ENCODE results near the gene TRIM74.
A peak's percentile ranks its signal among the peaks of the same experiment; 100 is the strongest.
"Not testable (repeated sequence)": the region's sequence is repeated elsewhere in the genome, so short reads cannot be mapped to it uniquely, and the experiment has no call there.

Gene TRIM74

DNA sequence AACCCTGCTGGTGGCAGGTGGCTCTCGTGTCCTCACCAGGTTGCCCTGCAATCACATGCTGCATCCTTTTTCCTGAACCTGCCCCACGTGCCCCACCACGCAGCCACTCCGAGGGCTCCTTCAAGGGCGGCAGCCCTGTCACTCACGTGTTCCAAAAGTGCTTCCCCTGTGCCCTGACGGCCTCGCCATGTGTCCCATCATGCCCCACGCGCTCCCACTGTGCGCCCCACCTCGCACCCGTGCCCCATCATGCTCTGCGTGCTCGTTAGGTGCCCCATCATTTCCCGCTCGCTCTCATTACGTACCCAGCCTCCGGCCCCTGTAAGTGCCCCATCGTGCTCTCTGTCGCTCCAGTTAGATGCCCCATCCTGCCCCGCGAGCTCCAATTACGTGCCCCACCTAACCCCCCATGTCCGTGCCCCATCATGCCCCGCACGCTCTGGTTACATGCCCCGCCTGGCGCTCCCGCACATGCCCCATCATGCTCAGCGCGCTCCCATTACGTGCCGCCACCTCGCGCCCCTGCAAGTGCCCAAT, at the start of gene TRIM74:
Gene TRIM74 (minus strand): TSS at position 487 of the 537 bp plus-strand sequence. CDS start 3,309 bp downstream, outside the sequence.
- FAIRE-seq = not testable (repeated sequence)

GRCh38 chr7:73006491-73006890, 37.2 kb upstream of the TRIM74 start:
- FAIRE-seq = not testable (repeated sequence)

DNA sequence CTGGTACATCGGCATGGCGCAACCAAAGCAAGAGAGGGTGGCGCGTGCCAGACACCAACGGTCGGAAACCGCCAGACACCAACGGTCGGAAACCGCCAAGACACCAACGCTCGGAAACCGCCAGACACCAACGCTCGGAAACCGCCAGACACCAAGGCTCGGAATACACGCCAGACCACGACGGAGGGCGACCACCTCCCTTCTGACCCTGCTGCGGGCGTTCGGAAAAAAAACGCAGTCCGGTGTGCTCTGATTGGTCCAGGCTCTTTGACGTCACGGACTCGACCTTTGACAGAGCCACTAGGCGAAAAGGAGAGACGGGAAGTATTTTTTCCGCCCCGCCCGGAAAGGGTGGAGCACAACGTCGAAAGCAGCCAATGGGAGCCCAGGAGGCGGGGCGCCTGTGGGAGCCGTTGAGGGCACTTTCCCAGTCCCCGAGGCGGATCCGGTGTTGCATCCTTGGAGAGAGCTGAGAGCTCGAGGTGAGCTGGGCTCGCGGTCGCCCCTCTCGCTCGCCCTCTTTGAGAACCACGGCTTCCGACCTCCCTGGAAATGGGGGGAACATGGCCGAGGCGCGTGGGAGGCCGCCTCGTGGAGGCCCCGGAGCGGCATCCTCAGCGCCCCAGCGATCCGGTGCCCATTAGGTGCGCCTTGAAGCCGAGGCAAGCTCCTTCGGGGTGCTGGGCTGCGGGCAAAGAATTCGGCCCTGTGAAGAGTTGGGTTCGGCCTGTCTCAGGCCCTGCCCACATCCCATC, 36.6 kb upstream of the TRIM74 start:
- peak; percentile 89 for FAIRE-seq

- FAIRE-seq = not testable (repeated sequence)
These were observed 36.1 kb upstream of the TRIM74 start for GRCh38 chr7:73005356-73005692.

- FAIRE-seq = not testable (repeated sequence)
These were observed 28.7 kb upstream of the TRIM74 start for GRCh38 chr7:72997887-72998468.

DNA sequence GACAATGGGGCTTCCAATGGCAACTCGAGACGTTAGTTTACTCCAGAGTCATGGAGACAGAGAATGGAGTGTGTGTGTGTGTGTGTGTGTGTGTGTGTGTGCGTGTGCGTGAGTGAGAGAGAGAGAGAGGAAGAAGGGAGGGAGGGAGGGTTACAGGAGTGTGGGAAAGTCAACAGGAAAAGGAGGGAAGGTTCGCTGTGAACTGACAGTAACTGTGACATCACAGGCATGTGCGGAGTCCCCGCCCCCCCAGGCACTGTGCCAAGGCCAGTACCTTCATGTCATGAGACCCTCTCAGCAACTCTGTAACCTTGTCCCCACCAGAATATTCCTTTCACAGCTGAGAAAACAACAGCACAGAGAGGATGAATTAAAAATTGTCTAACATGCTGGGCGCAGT, 28.2 kb upstream of the TRIM74 start:
- FAIRE-seq = not testable (repeated sequence)

GRCh38 chr7:72995484-72995883, 26.2 kb upstream of the TRIM74 start:
- FAIRE-seq = not testable (repeated sequence)

GRCh38 chr7:72990146-72990913, 21.1 kb upstream of the TRIM74 start:
- FAIRE-seq = not testable (repeated sequence)

DNA sequence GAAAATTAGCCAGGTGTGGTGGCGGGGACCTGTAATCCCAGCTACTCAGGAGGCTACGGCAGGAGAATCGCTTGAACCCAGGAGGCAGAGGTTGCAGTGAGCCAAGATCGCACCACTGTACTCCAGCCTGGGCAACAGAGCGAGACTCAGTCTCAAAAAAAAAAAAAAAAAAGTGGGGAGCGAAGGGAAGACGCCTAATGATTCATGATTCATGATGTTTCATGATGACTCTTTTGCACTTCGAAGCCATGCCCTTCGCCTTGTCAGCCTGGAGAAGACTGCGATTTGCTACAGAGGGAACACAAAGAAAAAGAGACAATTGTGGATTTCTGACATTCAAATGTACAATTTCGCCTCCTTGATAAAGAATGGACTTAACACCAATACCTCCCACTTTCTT, 12.8 kb upstream of the TRIM74 start:
- FAIRE-seq = not testable (repeated sequence)

DNA sequence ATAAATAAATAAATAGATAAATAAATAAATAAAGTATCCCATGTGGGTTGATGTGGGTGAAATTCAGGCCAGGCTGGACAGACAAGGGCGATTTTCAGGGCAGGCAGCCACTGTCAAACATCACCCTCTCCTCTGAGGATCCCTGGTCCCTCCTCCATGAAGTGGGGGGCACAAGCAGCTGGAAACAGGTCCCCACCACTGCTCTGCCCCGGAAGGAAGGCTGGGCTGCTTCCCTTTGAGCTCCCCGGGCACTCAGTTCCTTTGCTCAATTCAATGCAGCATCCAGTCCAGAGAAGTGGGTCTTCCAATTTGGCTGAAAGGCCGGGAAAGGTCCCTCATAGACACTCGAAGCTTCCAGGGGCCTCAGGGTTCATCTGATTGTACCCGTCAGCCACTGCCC, 11.1 kb upstream of the TRIM74 start:
- not testable (repeated sequence) for FAIRE-seq

- not testable (repeated sequence) for FAIRE-seq
These were observed 7.2 kb upstream of the TRIM74 start for GRCh38 chr7:72976434-72976833.

GRCh38 chr7:72975656-72976286, 6.5 kb upstream of the TRIM74 start:
- FAIRE-seq = not testable (repeated sequence)

GRCh38 chr7:72974781-72975180, 5.5 kb upstream of the TRIM74 start:
- not testable (repeated sequence) for FAIRE-seq

DNA sequence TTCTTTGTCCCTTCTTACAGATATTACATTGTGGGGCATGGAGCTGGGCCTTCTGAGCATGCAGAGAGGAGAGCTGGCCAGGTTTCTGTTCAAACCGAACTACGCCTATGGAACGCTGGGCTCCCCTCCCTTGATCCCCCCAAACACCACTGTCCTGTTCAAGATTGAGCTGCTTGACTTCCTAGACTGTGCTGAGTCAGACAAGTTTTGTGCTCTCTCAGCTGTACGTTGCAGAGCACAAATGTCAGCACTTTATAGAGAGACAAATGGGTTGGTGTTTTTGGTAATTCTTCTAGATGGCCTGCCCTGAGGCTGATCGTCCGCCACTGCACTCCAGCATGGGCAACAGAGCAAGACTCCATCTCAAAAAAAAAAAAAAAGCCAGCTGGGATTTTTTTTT, 2.2 kb upstream of the TRIM74 start:
- not testable (repeated sequence) for FAIRE-seq

- not testable (repeated sequence) for FAIRE-seq
These were observed 422 bp upstream of the TRIM74 start for GRCh38 chr7:72969688-72970087.

DNA sequence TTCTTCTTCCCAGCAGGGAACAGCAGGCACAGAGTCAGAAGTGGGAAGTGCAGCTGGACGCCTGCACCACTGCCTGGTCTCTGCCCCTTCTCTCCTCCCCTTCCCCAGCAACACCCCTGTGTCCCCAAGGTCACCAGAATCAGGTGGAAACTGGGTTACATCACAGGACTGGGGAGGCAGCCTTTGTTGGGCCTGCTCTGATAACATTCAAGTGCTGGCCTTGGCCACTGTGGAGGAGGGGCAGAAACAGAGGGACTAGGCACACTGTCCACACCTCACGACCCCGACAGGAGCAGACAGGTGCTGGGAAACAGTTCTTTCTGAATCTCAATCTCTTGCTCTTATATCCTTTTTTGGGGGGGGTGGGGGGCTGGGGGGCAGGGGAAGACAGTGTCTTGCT, 2.4 kb downstream of the TRIM74 start:
- FAIRE-seq = not testable (repeated sequence)

- FAIRE-seq = not testable (repeated sequence)
These were observed 3.9 kb downstream of the TRIM74 start for GRCh38 chr7:72965186-72965975.

- not testable (repeated sequence) for FAIRE-seq
These were observed 6.2 kb downstream of the TRIM74 start for GRCh38 chr7:72963056-72963455.

GRCh38 chr7:72961346-72961650, 8.0 kb downstream of the TRIM74 start:
- not testable (repeated sequence) for FAIRE-seq

GRCh38 chr7:72960626-72961345, 8.5 kb downstream of the TRIM74 start:
- FAIRE-seq = not testable (repeated sequence)

DNA sequence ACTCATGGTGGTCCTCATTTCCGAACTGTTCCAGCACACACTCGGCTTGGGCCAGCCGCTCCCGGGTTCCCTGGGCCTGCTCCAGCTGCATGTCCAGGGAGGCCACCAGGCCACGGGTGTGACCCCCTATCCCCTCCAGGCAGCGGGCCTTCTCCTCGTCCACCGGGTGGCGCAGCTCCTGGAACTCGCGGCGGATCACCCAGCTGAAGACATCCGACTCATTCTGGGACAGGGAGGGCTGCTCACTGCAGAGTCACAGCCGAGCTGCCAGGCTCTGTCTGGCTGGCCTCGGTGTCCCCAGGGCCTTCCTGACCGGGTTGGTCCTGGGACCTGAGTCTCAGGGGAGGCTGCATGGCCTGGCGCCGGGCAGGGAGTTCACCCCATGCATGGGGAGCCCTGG, 9.2 kb downstream of the TRIM74 start:
- not testable (repeated sequence) for FAIRE-seq

Data from G401.6 (cell line).